Stimulated activated CD8-positive, alpha-beta memory T cell treated with anti-CD3 and anti-CD28 coated beads, Interleukin-7, amount 100 ng/mL, for 4 hours (primary cell): ENCODE data around the gene PCDH9.

ENCODE experiments used
- DNase-seq, 2 donors: peaks; one replicate each; pipeline ENCODE4 v3.0.0-alpha.2; 2020; ENCODE audit warnings: low read depth in 2 of 2

The PCDH9 gene

DNA sequence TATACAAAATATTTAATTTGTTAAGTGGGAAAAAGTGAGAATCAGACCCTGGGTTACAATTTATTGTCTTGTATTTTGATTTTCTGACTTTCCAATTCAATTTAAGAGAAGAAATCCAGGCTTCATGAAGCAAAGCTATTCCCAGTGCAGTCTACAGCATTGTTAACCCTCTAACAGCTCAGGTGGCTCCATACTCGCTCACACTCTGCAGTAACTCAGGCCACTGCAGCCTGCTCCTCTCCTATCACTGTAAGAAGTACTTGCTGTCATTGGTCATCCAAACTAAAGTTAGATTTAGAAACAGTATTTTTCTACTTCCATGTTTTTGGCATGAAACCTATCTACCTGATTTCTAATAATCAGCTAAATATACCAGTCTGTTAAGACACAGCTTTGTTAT, 830.3 kb downstream of the PCDH9 start:
- no peak for DNase-seq

DNA sequence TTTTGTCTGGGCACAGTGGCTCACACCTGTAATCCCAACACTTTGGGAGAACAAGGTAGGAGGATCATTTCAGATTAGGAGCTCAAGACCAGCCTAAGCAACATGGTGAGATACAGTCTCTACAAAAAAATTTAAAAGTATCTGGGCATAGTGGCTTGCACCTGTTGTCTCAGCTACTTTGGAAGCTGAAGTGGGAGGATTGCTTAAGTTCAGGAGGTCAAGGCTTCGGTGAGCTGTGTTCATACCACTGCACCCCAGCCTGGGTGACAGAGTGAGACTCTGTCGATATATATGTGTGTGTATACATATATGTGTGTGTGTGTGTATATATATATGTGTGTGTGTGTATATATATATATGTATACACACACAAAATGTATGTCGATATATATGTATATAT, 833.0 kb downstream of the PCDH9 start:
- no peak for DNase-seq

DNA sequence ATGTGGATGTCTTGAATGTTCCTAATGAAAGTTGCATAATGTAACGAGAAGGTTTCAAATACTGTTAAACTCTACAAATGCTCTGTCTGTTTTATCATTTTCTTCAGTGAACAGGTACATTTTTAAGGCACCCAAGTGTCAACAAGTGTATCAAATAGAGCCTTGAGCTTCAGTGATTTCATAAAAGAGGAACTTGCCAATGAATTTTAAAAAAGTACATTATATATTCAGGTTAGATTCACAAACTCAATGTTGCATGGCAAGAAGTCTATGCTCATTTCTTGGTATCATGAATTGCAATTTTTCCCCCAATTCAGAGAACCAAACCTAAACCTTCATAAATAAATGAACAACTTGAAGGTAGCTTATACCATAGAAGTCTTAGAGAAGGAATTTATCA, 838.8 kb downstream of the PCDH9 start:
- DNase-seq = no peak

DNA sequence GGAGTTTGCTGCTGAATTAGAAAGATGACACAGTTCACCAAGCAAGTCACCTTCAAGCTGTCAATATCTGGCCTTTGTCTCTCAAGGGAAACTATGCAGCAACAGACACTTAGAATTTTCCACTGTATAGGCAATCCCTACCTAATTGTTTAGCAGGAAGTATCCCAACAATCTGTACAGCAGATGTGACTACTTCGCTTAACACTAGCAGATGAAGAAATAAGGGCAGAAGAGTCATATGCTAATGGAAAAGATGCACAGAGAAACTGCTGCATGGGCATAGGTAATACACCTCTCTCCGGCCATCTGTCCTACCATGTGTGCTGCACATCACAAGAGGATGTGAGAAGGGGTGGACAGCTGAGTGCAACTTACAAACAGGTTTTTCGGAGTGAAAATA, 851.2 kb downstream of the PCDH9 start:
- DNase-seq = no peak

DNA sequence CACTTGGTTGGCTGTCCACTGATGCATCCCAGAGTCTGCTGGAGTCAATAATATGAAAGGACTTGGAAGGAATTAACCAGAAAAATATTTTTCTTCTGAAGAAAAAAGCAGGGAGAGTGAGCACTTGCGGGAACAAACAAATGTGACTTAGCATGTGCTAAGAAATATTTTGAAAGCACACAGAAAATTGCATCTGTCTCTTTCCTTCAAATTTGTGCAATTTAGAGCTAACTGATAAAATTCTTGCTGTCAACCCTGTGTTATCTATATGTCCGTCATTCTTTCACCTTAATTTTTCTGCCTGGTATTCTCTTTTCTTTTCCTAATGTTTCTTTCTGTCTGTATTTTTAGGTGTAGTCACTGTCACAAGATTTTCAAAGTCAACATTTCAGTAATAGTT, 852.6 kb downstream of the PCDH9 start:
- no peak for DNase-seq

DNA sequence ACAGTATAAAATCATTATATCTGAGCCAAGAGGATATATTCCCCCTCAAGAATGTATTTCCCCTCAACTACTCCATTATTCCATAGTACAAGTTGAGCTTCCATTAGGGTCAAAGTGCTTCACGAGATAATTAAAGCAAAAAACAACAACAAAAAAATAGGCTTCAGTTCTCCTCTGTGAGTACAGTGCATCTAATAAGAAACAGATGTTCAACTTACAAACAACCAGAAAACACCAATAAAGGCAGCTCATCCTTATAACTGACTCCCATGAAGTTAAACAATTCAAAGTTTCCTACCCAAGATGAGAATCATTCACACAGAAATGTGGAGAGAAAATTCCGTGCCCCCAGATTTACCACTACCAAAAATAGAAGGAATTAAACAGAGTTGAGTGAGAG, 854.4 kb downstream of the PCDH9 start:
- DNase-seq = no peak

DNA sequence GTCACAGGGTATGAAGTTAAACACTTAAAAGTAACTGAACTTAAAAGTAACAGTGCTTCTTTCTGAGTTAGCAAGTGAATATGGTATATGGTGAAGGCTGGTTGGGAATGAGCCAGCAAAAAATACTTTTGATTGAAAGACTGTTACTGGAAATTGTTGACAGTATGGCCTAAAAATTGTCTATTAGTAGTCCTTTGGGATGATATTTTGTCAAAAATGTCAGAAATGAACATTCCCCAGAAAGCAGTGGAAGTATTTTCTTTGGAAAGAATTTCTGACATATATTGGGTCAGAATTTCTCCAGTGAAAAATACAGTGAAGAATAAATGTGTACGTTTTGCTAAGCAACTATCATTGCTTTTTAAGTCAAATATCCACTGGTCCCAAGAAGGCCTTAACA, 860.5 kb downstream of the PCDH9 start:
- DNase-seq = no peak

DNA sequence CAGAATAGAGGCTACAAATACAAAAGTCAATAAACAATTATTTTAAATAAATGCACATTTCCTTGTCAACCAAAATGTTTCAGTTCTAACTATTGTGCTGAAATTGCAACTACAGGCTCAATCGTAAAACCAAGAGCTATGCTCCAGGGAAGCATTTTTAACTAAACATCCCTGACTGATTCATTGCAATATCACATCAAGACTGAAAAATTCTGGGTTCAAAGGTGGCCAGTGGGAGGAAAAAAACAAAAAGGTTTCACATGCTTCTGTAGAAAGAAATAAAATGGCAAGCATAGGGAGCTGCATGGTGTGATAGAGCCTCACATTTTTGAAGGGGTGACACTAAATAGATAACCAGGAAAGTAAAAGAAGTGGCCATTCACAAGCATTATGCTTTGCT, 862.8 kb downstream of the PCDH9 start:
- DNase-seq = no peak

DNA sequence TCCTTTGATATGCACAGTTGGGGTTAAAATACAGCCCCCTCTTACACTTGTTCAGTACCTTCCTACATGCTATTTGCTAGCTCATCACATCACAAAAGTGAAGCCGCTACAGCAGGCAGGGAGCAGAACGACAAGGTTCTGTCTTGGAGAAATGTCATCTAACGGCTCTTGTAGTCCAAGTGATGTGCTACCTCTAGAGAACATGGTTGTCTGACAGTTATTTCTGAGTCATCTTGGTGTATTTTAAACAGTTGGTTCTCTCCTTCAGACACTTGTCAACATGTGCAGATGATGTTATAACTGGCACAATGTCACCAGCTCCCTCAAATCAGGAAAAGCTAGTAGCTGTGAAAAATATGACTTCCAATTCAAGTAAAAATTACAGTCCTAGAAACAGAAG, 865.0 kb downstream of the PCDH9 start:
- DNase-seq = no peak

DNA sequence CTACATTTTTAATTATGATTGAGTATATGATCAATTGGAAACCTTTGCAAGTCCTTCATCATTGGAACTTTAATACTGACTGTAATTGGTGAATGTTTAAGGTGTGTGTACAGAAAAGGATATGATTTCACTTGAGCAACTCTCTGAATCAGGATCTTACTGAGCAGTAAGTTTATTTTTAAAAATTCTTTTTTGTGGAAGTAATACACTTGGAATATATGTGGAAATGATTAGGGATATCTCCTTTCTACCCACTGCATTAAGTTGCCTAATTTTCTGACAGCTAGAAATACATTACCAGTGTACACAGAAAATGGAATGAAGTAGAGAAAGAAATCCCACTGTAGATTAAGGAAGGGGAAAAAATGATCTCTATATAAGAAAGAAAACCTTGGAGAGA, 865.8 kb downstream of the PCDH9 start:
- no peak for DNase-seq

DNA sequence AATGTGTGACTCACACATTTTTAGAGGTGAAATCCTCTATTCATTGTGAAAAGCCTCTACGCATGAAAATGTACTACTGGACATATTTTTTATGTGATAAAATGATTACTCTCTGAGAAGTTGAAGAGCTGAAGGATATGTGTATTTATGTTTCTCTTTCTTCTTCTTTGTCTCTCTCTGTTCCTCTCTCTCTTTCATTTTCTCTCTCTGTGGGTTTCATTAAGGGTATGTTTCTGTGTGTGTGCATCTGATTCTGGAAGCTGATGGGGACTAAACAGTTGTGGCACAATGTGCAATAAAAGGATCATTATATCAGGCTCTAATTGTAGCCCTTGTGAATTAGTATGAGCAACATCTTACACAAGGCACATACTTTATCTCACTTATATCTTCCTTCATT, 867.7 kb downstream of the PCDH9 start:
- no peak for DNase-seq

DNA sequence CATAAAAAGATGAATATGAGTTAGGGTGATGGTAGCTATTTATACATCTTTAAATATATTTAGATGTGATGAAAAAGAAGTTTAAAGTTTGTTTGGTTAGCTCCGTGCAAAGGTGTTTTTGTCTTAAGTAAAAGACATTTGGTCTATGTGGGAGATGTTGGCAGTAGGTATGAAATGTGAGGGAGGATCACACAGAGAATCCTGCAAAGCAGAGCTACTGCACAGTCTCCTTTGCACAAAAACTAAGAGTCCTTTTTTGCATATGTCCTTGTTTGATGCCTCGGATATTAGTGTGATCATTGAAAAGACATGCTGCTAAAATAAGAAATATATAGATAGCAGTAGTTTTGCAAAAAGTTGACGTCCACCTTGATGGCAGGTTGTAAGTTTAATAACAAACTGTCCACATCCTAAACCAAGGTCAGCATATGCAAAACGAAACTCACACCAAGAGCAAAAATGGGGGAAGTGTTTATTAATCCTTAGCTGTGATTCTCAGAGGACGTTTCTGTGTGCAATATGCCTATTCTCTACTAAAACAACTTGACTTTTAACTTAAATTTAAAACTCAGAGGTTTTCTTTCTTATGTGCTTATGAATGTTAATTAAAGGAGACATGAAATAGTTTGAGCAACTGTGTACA, 870.1 kb downstream of the PCDH9 start:
- DNase-seq = no peak

DNA sequence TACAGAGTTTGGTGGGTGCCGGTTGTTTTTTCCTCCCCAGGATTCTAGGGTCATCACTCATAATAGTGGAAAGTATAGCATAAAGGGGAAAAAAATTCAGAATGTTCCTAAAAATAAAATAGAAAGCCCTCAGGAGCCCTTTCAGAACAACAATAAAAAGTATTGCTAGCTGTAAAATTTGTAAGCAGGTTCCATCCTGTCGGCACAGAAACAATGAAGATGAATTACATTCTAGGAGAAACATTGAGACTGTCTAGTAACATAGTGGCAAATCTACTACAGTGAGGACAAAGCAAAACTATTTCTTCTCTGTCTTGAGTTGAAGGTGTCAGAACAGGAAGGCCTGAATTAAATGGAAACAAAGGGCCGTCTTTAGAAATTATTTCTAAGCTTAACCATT, 870.7 kb downstream of the PCDH9 start:
- DNase-seq = no peak

DNA sequence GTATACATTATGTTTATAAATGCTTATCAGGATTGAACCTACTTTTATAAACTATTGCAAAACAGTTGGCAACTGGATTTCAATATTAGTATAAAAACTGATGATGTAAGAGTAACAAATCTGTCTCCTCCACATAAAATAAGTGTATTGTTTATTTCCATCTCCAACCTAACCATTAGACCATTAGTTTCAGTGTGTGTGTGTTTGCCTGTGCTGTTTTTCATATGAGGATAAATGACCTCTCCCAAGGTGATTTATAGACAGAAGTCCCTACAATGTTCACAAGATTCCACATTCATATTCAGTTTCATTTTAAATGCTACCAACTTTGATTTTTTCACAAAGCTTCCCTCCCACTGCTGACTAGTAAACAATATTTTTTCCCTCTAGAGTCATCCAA, 871.6 kb downstream of the PCDH9 start:
- no peak for DNase-seq

DNA sequence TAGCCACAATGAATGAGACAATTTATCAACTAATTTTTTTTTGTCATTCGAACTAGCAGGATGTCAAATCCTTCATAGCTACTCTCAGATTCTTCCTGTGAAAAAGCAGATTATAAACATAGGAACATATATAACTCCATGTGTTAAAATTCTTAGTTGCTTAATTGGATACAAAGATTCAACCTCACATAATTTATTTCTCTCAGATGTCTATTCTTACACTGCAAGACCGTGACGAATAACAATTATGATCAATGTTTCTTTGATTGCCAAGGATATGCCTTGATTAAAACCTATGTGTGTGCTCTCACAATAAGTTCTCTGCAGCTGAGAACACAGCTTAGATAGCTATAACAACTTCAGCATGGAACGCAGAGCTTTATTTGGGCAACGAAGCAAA, 872.7 kb downstream of the PCDH9 start:
- no peak for DNase-seq

DNA sequence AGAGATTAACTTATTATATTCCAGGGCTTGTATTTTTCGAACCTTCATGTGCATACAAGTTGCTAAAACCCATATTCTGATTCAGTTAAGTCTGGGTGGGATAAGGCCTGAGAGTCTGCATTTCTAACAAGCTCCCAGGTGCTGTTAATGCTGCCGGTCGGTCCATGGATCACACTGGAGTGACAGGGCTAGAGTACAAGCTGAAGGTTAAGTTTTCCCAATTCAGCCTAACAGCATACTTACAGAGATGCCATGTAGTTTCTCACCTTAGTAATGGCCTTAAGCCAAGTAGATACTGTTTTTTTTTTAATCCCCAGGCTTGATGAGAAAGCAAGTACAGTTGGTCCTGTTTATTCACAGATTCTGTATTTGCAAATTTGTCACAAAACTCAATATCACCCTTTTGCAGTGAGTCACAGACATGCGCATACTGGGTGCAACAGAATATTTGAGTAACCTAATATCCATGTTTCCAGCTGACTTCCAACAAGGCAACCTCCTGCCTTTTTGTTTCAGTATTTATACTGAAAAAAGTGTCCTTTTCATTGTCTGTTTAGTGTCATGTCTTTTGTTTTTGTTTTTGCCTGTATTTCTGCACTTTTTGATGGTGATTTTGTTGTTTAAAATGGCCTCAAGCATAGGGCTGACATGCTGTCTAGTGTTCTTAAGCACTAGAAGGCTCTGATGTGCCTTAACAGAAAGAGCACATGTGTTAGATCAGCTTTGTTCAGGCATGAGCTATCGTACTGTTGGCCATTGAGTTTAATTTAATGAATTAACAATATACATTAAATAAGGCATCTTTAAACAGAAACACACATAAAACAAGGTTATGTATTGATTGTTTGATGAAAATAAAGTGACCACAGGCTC, 875.0 kb downstream of the PCDH9 start:
- DNase-seq = no peak

DNA sequence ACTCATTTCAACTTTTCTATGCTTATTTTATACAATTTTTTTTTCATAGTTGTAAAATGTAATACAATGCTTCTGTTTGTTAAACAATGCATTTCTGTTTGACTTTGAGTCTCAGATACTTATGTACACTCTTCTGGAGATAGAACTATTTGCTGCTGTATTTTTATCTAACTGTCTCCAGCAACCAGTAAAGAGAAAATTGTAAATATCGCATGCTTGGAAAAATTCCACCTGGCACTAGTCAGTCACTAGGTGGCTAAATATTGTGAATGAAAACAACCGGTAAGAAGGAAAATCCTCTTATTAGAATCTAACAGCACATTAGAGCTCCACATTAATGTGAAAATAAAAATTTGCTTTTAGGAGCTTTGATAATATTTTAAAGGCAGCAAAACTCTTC, 876.5 kb downstream of the PCDH9 start:
- no peak for DNase-seq

DNA sequence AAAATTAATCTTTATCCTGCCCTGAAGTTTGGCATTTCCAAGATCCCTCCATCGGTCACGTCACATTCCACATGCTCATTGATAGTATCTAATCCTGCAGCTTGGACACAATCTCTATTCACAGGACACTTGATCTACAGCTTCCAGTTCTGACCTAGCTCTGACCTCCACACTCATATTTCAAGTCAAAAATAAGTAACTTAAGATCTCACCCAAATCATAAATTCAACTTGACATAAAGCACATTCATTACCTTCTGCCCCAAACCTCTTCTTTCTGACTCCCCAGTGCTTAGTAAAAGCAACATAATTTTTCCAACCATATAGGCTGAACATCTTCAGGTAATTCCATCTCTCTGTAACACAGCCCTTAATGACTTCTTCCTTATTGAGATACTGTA, 880.2 kb downstream of the PCDH9 start:
- no peak for DNase-seq

DNA sequence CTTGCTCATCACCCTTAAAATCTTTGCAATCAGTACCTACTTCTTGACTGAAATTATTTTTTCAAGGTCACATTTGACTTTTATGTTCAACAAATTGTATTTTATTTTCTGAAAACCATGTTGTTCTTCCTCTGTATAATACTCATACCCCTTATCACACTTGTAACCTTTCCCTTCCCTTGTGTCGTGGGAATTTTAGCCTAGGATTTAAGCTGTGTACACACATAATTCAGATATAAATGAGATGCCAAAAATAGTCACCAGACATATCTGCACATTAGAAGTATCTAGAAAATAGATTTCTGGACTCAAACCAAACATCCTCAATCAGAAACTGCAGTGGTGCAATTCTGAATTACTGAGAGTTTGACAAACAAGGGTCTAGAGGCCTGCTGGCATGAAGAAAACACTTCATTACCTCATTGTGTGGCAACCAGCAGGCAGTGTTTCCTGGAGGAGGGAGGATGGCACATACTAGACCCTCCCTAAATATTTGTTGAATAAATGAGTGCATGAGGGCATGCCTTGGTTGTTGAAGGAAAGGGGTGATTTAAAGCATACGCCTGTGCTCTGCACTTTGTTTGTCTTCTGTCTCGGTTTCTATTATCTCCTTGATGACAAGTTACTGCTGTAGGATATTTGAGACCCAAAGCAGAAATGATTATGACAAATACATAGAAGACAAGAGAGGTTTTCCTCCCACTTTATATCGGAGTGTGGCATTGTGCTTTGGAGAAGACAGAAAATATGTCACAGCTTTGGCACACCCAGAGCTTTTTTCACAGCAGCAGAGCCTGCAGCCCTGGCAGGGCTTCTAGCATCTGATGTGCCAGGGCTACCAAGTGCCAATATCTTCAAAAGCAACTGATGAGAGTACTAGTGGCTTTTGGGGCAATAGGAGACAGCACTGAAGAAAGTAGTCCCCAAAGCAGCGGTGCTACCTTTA, 881.1 kb downstream of the PCDH9 start:
- no peak for DNase-seq

DNA sequence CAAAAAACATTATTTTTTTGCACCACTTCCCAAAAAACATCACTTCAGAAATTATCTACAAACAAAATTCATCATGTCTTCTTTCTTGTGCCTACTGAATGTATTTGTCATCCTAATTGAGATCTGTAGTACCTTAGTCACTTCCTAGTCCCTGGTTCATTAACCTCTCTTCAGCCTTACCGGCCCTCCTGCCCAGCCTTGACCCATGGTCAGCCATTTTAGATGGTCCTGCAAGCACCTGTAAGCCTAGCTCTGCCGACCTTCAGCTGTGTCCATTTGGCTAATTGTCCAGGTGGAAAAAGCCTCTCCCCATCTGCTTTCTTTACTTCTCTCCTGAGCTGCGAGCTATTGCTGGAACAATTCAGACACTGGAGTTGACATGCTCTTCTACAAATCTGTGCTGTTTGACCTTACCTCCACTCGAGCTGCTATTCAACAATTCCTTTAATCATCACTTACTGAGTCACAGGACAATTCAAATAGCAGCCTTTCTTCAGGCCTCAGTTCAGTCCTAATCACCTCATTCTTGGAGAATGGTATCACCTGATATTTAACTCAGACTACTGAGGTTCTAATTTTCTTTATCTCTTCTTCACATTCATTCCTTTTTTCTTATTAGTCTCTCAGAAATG, 882.5 kb downstream of the PCDH9 start:
- no peak for DNase-seq

DNA sequence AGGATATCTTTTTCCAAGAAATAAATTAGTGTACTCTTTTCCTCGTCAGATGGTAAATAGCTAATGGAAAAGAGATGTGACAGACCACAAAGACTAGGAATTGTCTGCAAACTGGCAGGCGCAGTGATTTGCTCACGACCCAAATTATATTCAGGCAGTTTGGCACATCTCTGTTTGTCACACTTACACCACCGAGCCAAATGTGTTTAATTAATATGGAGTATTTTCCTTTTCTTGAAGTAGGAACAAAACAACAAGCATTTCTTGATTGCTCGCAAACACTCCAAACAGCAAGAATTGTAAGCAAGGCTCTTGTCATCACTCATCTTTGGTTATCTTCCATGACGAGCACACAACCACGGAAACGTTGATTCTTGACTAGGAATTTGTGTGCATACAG, 884.2 kb downstream of the PCDH9 start:
- no peak for DNase-seq

DNA sequence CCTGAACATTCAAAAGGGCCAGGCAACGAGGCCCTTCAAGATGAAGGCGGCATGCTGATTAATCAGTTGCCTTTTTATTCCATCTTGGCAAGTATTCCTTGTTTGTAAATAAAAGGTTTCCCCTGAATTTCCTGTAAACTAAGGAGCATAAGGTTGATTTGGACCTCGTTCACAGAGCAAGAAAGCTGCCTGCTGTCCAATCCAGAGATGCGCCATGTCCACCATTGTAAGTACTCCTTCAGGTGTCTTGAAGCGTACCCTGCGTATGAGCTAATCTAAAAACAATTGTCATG, 884.7 kb downstream of the PCDH9 start:
- no peak for DNase-seq
